Effector CD4-positive, alpha-beta T cell (primary cell): ENCODE measurements around the gene KIF16B.

Experiments
- DNase-seq: peaks from one replicate; pipeline ENCODE4 v3.0.0-alpha.2; 2020

Gene KIF16B

GRCh38 chr20:16424780-16425179, 148.5 kb downstream of the KIF16B start:
- no peak for DNase-seq

- no peak for DNase-seq
Observed at GRCh38 chr20:16423311-16424212, 149.7 kb downstream of the KIF16B start.

- DNase-seq, result no peak
Observed at GRCh38 chr20:16419138-16419715, 154.0 kb downstream of the KIF16B start.

GRCh38 chr20:16418616-16419015, 154.6 kb downstream of the KIF16B start:
- no peak for DNase-seq

GRCh38 chr20:16417001-16417400, 156.2 kb downstream of the KIF16B start:
- DNase-seq, result no peak

GRCh38 chr20:16415071-16416053, 157.9 kb downstream of the KIF16B start:
- no peak for DNase-seq

- no peak for DNase-seq
Observed at GRCh38 chr20:16412906-16413305, 160.3 kb downstream of the KIF16B start.

GRCh38 chr20:16411361-16411760, 161.9 kb downstream of the KIF16B start:
- DNase-seq, result no peak

- DNase-seq, result no peak
Observed at GRCh38 chr20:16410626-16411025, 162.6 kb downstream of the KIF16B start.

- DNase-seq, result no peak
Observed at GRCh38 chr20:16408981-16409380, 164.3 kb downstream of the KIF16B start.

- no peak for DNase-seq
Observed at GRCh38 chr20:16407251-16408067, 165.8 kb downstream of the KIF16B start.

- no peak for DNase-seq
Observed at GRCh38 chr20:16405254-16405653, 168.0 kb downstream of the KIF16B start.

- no peak for DNase-seq
Observed at GRCh38 chr20:16404640-16405039, 168.6 kb downstream of the KIF16B start.

- DNase-seq, result no peak
Observed at GRCh38 chr20:16404171-16404570, 169.1 kb downstream of the KIF16B start.

- DNase-seq, result no peak
Observed at GRCh38 chr20:16400234-16400633, 173.0 kb downstream of the KIF16B start.

- no peak for DNase-seq
Observed at GRCh38 chr20:16399801-16400200, 173.4 kb downstream of the KIF16B start.

- no peak for DNase-seq
Observed at GRCh38 chr20:16397086-16397485, 176.2 kb downstream of the KIF16B start.

- DNase-seq, result no peak
Observed at GRCh38 chr20:16395366-16395765, 177.9 kb downstream of the KIF16B start.

GRCh38 chr20:16394784-16395183, 178.5 kb downstream of the KIF16B start:
- DNase-seq, result no peak

- DNase-seq, result no peak
Observed at GRCh38 chr20:16393836-16394235, 179.4 kb downstream of the KIF16B start.

- no peak for DNase-seq
Observed at GRCh38 chr20:16393297-16393696, 180.0 kb downstream of the KIF16B start.

- no peak for DNase-seq
Observed at GRCh38 chr20:16392346-16392745, 180.9 kb downstream of the KIF16B start.
